Stimulated activated CD8-positive, alpha-beta memory T cell treated with anti-CD3 and anti-CD28 coated beads, Interleukin-12 subunit alpha, Interleukin-12 subunit beta, amount 100 ng/mL, for 24 hours (primary cell): ENCODE measurements around the gene ADAM15.

Experiments
- DNase-seq: peaks from one replicate; pipeline ENCODE4 v3.0.0-alpha.2; 2020; ENCODE audit errors: extremely low read depth

Gene ADAM15, protein sequence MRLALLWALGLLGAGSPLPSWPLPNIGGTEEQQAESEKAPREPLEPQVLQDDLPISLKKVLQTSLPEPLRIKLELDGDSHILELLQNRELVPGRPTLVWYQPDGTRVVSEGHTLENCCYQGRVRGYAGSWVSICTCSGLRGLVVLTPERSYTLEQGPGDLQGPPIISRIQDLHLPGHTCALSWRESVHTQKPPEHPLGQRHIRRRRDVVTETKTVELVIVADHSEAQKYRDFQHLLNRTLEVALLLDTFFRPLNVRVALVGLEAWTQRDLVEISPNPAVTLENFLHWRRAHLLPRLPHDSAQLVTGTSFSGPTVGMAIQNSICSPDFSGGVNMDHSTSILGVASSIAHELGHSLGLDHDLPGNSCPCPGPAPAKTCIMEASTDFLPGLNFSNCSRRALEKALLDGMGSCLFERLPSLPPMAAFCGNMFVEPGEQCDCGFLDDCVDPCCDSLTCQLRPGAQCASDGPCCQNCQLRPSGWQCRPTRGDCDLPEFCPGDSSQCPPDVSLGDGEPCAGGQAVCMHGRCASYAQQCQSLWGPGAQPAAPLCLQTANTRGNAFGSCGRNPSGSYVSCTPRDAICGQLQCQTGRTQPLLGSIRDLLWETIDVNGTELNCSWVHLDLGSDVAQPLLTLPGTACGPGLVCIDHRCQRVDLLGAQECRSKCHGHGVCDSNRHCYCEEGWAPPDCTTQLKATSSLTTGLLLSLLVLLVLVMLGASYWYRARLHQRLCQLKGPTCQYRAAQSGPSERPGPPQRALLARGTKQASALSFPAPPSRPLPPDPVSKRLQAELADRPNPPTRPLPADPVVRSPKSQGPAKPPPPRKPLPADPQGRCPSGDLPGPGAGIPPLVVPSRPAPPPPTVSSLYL

DNA sequence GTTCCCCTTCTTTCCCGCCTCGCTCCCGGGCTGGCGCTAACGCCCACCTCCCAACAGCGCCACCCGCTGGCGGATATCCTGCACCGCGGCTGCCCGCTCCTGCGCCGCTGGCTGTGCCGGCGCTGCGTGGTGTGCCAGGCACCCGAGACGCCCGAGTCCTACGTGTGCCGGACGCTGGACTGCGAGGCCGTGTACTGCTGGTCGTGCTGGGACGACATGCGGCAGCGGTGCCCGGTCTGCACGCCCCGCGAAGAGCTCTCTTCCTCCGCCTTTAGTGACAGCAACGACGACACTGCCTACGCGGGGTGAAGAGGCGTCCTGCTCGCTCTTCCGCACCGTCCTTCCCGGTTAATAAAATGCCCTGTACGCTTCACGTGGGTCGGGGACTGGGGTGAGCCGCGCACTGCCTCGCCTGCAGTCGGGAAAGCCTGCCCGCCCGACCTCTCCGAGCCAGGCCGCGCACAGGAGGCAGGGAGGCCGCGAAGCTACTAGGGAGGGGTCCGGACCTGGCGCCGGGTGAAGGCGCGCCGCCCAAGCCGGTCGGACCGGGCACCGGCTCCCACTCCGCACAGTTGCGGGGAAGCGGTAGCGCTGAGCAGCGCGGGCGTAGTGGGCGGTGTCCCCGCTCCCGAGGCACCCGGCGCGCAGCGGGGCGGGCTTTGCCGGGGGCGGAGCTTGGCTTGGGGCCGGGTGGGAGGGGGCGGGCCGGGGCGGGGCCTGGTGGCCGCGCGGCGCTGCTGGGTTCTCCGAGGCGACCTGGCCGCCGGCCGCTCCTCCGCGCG is at the start of gene ADAM15:
Gene ADAM15, plus strand, starts transcription at position 757 of the 782 bp plus-strand sequence. CDS start 71 bp downstream, outside the sequence.
- peak; percentile 55 for DNase-seq

DNA sequence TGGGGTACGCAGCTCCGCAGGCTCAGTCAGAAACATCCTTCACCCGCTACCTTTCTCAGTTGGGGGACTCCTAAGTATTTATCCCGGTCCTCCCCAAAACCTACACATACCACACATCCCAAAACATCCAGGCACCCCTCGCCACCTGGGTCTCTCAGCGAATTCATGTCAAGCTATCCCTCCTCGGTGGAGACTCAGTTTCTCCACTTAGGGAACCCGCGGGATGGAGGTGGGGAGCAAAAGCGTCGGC is 49.8 kb upstream of the ADAM15 start:
- no peak for DNase-seq

GRCh38 chr1:155001675-155002463 is 49.2 kb upstream of the ADAM15 start:
- peak; percentile 99 for DNase-seq

- no peak for DNase-seq
These were observed 48.5 kb upstream of the ADAM15 start, which contains the start of gene ZBTB7B for GRCh38 chr1:155002464-155003226. TSS of gene ZBTB7B (plus strand) at chr1:155002802. CDS start at chr1:155014661, 11,859 bp downstream.

DNA sequence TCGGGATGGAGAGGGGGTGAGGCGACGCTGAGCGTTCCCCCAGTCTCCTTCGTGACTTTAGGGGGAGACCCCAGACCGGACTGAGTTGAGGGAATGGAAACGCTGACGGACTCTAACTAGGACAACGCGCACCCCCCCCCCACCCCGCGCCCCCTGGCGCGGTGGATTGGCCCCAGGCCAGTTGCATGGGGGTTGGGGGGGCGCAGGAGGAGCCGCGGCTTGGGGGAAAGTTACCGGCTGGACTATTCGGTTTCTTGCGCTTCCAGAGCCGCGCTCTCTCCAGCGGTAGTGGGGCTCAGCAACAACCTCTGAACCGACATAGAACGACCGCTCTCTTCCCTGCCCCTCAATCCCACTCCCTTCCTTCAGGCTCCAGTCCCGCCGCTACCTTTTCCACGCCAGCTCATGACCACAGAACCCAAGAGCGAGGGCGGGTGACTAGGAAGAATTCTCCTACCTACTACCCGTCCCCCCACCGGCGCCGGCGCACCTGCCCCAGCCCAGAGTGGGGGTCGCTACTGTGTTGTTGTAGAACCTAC is 47.8 kb upstream of the ADAM15 start:
- DNase-seq = no peak

DNA sequence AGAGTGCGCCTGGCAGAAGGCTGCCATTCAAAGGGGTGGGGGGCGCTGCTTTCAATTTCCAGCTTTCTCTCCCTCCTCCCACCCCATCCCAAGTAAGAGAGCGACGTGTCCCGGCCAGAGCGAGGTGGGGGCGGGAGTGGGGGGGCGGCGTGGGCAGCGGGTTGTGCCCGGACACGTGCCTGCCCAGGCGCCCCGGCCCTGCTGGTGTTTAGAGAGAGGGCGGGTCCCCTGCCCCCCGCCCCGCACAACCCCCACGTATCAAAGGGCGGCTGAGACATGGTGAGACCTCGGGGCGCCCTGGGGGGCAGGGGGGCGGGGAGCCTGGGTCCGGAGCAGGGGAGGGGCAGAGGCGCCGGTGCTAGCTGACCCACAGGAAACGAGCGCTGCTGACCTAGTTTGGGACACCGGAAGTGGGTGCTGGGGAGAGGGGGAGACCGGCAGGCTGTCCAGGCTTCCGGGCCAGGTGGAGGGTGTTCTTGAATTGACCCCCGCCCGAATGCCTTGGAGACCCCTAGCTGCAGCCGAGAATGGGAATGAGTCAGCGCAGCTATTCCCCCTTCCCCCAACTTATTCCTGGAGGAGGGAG is 47.3 kb upstream of the ADAM15 start:
- no peak for DNase-seq

DNA sequence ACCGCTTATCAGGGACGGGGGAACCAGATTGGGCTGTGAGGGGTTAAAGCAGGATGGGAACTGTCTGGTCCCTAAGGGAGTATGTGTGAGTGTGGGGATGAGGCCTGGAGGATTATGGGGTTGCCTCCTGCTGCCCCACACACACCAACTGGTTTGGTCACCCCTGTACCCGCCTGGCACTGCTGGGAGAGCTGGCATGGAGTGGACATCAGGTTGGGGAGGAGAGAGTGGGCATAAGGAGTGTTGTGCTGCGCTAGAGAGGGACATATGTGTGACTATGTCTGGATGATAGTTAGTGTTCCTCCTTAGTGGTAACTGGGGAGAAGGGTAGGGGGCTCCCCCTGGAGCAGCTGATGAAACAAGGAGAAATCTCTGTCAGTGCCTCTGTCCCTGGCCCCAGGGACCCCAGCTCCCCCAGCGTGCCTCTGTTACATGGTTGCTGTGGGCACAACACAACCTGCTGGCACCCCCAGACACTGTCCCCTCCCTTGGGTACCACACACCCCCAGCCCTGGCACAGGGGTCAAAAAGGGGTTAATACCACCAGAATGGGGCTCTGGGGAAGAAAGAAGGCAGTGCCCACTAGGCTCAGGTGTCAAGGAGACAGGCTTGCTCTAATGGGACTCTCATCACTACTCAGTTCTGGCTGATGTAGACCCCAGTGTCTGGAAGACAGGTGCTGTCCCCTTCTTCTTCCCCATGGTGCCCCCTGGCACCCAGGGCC is 46.6 kb upstream of the ADAM15 start:
- DNase-seq = no peak

DNA sequence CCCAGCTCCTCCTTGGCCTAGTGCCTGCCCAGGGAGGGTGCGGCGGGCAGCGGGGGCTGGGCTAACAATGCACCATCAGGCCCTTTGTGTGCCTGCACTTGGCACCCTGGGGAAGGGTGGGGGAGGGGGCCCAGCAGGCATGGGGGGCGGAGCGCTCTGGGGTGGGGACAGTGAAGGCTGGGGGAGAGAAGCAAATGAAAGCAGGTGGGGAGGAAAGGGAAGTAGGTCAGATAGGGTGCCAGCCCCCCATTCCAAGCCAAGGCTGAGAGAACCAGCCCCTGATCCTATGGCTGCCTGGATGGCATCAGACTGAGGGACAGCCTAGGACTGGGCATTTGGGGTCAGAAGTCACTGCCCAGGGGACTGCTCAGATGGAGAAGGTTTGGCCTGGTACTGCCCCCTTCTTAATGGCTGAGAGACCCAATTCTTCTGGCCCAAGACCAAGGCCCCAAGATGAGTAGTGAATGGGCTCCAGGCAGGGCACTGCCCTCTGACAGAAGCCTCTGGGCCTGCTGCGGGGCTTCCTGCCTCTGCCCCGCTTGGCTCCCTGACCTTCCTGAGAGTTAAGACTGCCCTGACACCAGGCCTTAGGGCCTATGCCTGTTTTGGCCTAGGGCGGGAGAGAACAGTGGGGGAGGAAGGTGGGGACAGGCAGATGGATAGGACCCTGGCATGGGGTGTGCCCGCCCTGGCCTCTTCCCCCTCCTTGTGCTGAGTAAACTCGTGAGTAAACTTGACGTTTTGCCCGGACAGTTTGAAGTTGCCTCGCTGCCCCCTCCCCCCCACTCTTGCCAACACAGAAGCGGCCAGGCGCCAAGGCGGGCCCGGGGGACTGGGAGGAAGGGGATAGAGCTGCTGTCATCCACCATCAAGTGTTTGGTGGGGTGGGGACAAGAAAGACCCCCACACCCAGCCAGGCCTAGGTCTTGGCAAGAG is 45.8 kb upstream of the ADAM15 start:
- DNase-seq = no peak

DNA sequence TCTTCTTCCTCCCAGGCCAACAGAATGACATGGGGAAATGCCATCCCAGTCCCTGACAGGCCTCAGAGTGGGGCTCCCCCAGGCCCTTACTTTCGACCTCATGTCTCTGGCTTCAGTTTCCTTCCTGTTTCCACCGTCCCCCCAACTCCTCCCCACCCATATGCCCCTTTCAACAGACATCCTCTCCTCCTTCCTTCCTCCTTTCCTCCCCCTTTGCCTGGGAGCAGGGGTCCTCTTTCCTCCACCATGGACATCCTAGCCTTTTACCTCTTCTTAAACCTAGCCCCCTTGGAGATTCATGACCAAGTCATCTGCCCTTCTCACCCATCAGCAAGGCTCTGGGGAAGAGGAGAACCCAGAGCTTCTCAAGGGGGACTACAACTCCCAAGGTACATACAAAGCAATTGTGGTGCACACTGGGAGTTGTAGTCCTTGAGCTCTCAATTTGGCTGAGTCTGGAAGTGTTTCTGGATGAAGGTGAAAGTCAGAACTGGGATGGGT is 44.5 kb upstream of the ADAM15 start:
- DNase-seq = no peak

DNA sequence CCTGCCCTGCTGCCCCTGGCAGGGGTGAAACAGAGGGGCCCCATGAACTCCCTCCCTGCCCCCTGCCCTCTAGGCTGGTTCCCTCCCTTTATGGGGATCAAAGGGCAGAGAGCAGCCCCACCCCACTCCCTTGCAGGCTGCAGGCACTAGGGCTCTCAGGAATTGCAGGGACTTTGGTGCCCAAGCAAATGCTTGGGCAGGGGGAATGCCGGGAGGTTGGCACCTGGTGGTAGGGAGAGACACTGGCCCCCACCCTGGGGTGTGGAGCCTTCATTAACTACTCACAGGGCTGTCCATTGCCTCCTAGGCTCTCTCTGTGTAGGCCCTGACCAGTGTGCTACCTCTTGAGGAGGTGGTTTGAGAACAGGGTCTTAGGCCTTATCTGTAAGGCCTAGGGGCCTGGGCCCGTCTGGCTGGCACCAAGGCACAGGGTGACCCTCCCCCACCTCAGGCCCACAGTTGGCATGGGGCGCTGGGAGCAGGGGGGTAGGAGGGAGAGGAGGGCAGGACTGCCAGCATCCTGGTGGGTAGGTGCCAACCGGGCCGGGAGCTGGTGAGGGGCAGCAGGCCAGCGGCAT is 43.8 kb upstream of the ADAM15 start:
- no peak for DNase-seq

GRCh38 chr1:155008015-155008941 is 42.8 kb upstream of the ADAM15 start:
- DNase-seq = no peak

- DNase-seq = no peak
These were observed 41.9 kb upstream of the ADAM15 start for GRCh38 chr1:155009221-155009711.

GRCh38 chr1:155009742-155010141 is 41.4 kb upstream of the ADAM15 start:
- DNase-seq = no peak

GRCh38 chr1:155010211-155010918 is 40.8 kb upstream of the ADAM15 start:
- no peak for DNase-seq

DNA sequence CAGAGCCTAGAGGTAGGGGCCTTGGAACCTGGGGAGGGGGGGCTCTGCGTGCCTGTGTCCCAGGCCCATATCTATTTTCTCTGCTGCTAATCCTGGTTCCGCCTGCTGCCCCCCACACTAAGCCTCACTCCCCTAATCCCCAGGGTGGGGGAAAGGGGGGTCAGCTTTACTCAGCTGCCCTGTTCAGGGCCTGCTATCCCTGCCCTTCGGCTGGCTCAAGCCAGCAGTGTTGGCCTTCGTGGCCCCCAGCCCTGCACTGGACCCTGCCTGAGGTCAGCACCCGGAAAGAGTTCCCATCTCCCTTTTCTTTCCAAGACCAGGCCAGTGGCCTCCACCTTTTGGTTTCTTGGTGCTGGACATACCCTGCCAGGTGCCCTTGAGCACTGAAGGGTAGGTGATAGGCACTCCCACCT is 40.1 kb upstream of the ADAM15 start:
- no peak for DNase-seq
